K562 (cell line): ENCODE results near the gene RNF217. TPM values are rescaled to one million over a fixed set of nuclear protein-coding genes. Genes with fewer than 3 reads are reported as not detected.

Experiments used
- ATAC-seq: fragments of 200-7000 bp; cut with Tn5 transposase; 3 replicates; pipeline ENCODE4 v1.9.1; 2020; ENCODE audit warnings: moderate library complexity
- BruUV-seq: library from RNA; stranded (reverse); fragments of 400-500 nt; replicated peaks from 2 replicates; lab custom pipeline; 2021; lab: Mats Ljungman, UMichigan
- CTCF ChIA-PET: fragments of 300-600 bp; formaldehyde crosslinking; extraction: SDS; loops from one replicate; lab custom pipeline; 2021; ENCODE audit warnings: low intra/inter-chr PET ratio; lab: Yijun Ruan, JAX
- POLR2A ChIA-PET: fragments of 300-600, 350-650 bp; sonication (Branson Sonifier 250); formaldehyde crosslinking; extraction: SDS; loops from one replicate; lab custom pipeline; 2021; ENCODE audit warnings: antibody characterized with exemption, inconsistent platforms; lab: Yijun Ruan, JAX
- DNase-seq, 4 experiments: peaks; one replicate each; pipeline versions ENCODE4 v3.0.0 to v3.0.0-alpha.2; 2011 to 2018; ENCODE audit warnings: low spot score in 3 of 4, mixed read lengths in 3 of 4; ENCODE audit errors: extremely low read depth in 1 of 4
- FAIRE-seq: peaks from 2 replicates; lab custom pipeline; 2011; peaks lifted over from hg19 to GRCh38; lab: Jason Lieb, UNC
- H2AFZ ChIP-seq: 2 replicates; pipeline ENCODE4 v1.6.0; 2011; ENCODE audit warnings: low read depth, low read length, control low read depth, inconsistent platforms
- H3K27ac ChIP-seq: fragments of 200-600 bp; 3 replicates; pipeline ENCODE4 v1.8.0; 2011; ENCODE audit warnings: low read depth, mild to moderate bottlenecking, control low read depth, inconsistent platforms, low read length, moderate library complexity, mixed read lengths; ENCODE audit errors: extremely low read depth
- H3K27me3 ChIP-seq, 2 experiments: fragments of 300-600 bp in 1 of 2; 2 replicates in 1 of 2; 3 replicates in 1 of 2; pipeline versions ENCODE4 v1.6.0 to v1.8.0; 2011; ENCODE audit warnings: inconsistent platforms in 2 of 2, low read length in 2 of 2, mild to moderate bottlenecking in 1 of 2, mixed read lengths in 1 of 2, moderate library complexity in 1 of 2; ENCODE audit not compliant: control insufficient read depth in 2 of 2, insufficient read depth in 2 of 2
- H3K36me3 ChIP-seq: fragments of 300-600 bp; 3 replicates; pipeline ENCODE4 v1.8.0; 2011; ENCODE audit warnings: mild to moderate bottlenecking, low read length, inconsistent platforms; ENCODE audit not compliant: control insufficient read depth, insufficient read depth
- H3K4me1 ChIP-seq, 2 experiments: fragments of 200-600 bp in 1 of 2; replicated peaks in 1 of 2; 2 replicates in 1 of 2; 3 replicates in 1 of 2; pipeline versions ENCODE4 v1.5.1 to v1.8.0; 2011; ENCODE audit warnings: inconsistent platforms in 2 of 2, low read length in 2 of 2, mild to moderate bottlenecking in 1 of 2, mixed read lengths in 1 of 2, moderate library complexity in 1 of 2; ENCODE audit not compliant: control insufficient read depth in 2 of 2, insufficient read depth in 2 of 2
- H3K4me2 ChIP-seq: 2 replicates; pipeline ENCODE4 v1.6.1; 2011; ENCODE audit warnings: low read length, control low read depth, inconsistent platforms, mixed read lengths; ENCODE audit not compliant: insufficient read depth
- H3K4me3 ChIP-seq: fragments of 200-600 bp; sonication (generic), shearing (Covaris generic); 2 replicates; pipeline ENCODE4 v1.5.1; 2016; ENCODE audit warnings: control low read depth, inconsistent platforms
- H3K79me2 ChIP-seq: fragments of 200-600 bp; 3 replicates; pipeline ENCODE4 v1.8.0; 2011; ENCODE audit warnings: low read length, inconsistent platforms; ENCODE audit not compliant: control insufficient read depth, insufficient read depth
- H3K9ac ChIP-seq, 2 experiments: 2 replicates each; pipeline versions ENCODE4 v1.6.0 to v1.6.1; 2011; ENCODE audit warnings: low read depth in 2 of 2, low read length in 2 of 2, control low read depth in 1 of 2, inconsistent platforms in 1 of 2, mild to moderate bottlenecking in 1 of 2, mixed read lengths in 1 of 2; ENCODE audit not compliant: insufficient read depth in 1 of 2
- H3K9me1 ChIP-seq: one replicate; pipeline ENCODE4 v1.6.0; 2011; ENCODE audit warnings: inconsistent platforms, mild to moderate bottlenecking, low read length, moderate library complexity; ENCODE audit not compliant: control insufficient read depth, insufficient read depth
- H3K9me3 ChIP-seq: replicated peaks from 2 replicates; pipeline ENCODE4 v1.5.1; 2011; ENCODE audit warnings: low read depth, low read length, inconsistent platforms; ENCODE audit not compliant: control insufficient read depth, insufficient read depth
- H4K20me1 ChIP-seq: replicated peaks from 2 replicates; pipeline ENCODE4 v1.6.1; 2011; ENCODE audit warnings: low read length, inconsistent platforms, mixed read lengths; ENCODE audit not compliant: control insufficient read depth, insufficient read depth
- ARID1B ChIP-seq: fragments of 450-650 bp; IDR thresholded peaks from 2 replicates; pipeline ENCODE4 v1.6.1; 2016; ENCODE audit warnings: antibody characterized with exemption, mild to moderate bottlenecking, inconsistent platforms
- ARNT ChIP-seq, 2 experiments: fragments of 450-650 bp; IDR thresholded peaks; 2 replicates each; pipeline ENCODE4 v1.6.1; 2016; ENCODE audit warnings: mild to moderate bottlenecking in 1 of 2
- BACH1 ChIP-seq: fragments of 200-800 bp; sonication (Bioruptor generic); IDR thresholded peaks from 2 replicates; pipeline ENCODE4 v1.6.1; 2016; ENCODE audit warnings: missing genetic modification characterization, missing compliant biosample characterization
- CC2D1A ChIP-seq: fragments of 450-650 bp; IDR thresholded peaks from 2 replicates; pipeline ENCODE4 v1.6.1; 2017; ENCODE audit warnings: mild to moderate bottlenecking
- CHD4 ChIP-seq: fragments of 200-600 bp; sonication (generic); IDR thresholded peaks from 3 replicates; pipeline ENCODE4 v1.6.1; 2012; ENCODE audit warnings: low read depth, mild to moderate bottlenecking, mixed read lengths, low read length, inconsistent platforms; ENCODE audit not compliant: insufficient read depth, insufficient replicate concordance, poor library complexity, severe bottlenecking
- FOSL1 ChIP-seq: fragments of 200-800 bp; sonication (Bioruptor generic); conservative IDR thresholded peaks from 2 replicates; pipeline ENCODE4 v1.6.1; 2016; ENCODE audit warnings: missing genetic modification characterization, missing compliant biosample characterization
- HDAC6 ChIP-seq: IDR thresholded peaks from 2 replicates; pipeline ENCODE4 v1.6.1; 2012; ENCODE audit warnings: low read depth, mild to moderate bottlenecking, control low read depth, inconsistent platforms, low read length, moderate library complexity
- SIN3A ChIP-seq, 2 experiments: fragments of 150-350 bp in 1 of 2; IDR thresholded peaks; 2 replicates each; pipeline ENCODE4 v1.6.1; 2011 to 2016; ENCODE audit warnings: borderline replicate concordance in 2 of 2, low read depth in 2 of 2, low read length in 2 of 2, mild to moderate bottlenecking in 2 of 2, moderate library complexity in 2 of 2; ENCODE audit not compliant: control insufficient read depth in 1 of 2
- SMAD3 ChIP-seq: fragments of 450-650 bp; formaldehyde crosslinking; conservative IDR thresholded peaks from 2 replicates; pipeline ENCODE4 v1.4.0; 2020; ENCODE audit warnings: mild to moderate bottlenecking
- ZBTB40 ChIP-seq, 2 experiments: fragments of 450-650 bp in 1 of 2; sonication (generic) in 1 of 2; formaldehyde crosslinking in 1 of 2; IDR thresholded peaks; 2 replicates each; pipeline versions ENCODE4 v1.7.1 to v1.9.0; 2016 to 2022; ENCODE audit warnings: inconsistent platforms in 1 of 2, mild to moderate bottlenecking in 1 of 2, missing genetic modification reagents in 1 of 2
- WGBS: fragments of 100-300 bp; shearing (Covaris generic); methylation state at CpG from one replicate; pipeline ENCODE4 v1.1.6; 2016; ENCODE audit warnings: low coverage, mixed read lengths; ENCODE audit not compliant: insufficient coverage; ENCODE audit errors: missing lambda C conversion rate; 5-methylcytosine and 5-hydroxymethylcytosine counted together
- in situ Hi-C: fragments of 300-500 bp; cut with MboI; formaldehyde crosslinking; loops from 4 replicates; pipeline ENCODE4 v1.15.0; 2018; ENCODE audit warnings: inconsistent platforms, mixed read lengths
- intact Hi-C: fragments of 100-400 bp; cut with micrococcal nuclease; formaldehyde crosslinking; loops from 2 replicates; pipeline ENCODE4 v1.14.2; 2022
- polyA plus RNA-seq, 8 experiments: library from polyadenylated mRNA; depleted of rRNA in 4 of 8; stranded (reverse) in 5 of 8; unstranded in 3 of 8; fragments of >200 nt; fragmentation: Nextera tagmentation in 2 of 8; fragmentation: Illumina TruSeq in 1 of 8; extraction: Ambion mirVana in 2 of 8; extraction: Trizol in 1 of 8; gene quantifications; 2 replicates each; pipeline versions ENCODE4 v1.2.1 to v1.2.3, GENCODE V29; 2011 to 2014; ENCODE audit warnings: inconsistent platforms in 1 of 8, missing spikeins in 1 of 8
- total RNA-seq, 7 experiments: library from RNA; depleted of rRNA in 6 of 7; stranded (reverse); fragments of >200 nt in 6 of 7; fragmentation: Illumina TruSeq in 2 of 7; extraction: Trizol in 2 of 7; gene quantifications; 2 replicates each; pipeline versions ENCODE4 v1.2.1 to v1.2.3, GENCODE V29; 2011 to 2021; ENCODE audit warnings: low replicate concordance in 1 of 7

Gene RNF217
- total and polyA plus RNA-seq, 9 of the 15 experiments (the other 6 are each of a cell fraction or from before 2014, with no cell fraction given), result 2.9 to 25.6 (median 12.0) TPM

- H3K36me3 ChIP-seq, result peaks cover 7% of the 10 kb centered on the region
- WGBS, result 1% methylated on average over 6 of the region's 6 CpGs
- ChIA-PET CTCF (no interaction called here), POLR2A (interaction anchor here (0.6 to 1.5 kb wide), 3 partner anchors 10 to 231 kb away, joined by 3 to 6 read pairs (median 4); no protein-coding TSS in a partner anchor)
- no peaks in the 10 kb centered on the region for H3K9me1 ChIP-seq
- in situ Hi-C loops, result no loop called here
- H2AFZ ChIP-seq, result peak overlapping the region; percentile 81
- no TSS peak for BruUV-seq
- peak overlapping the region; percentile 84 for H3K27ac ChIP-seq
- peak overlapping the region; percentile 93 for H3K4me2 ChIP-seq
- H3K27me3 ChIP-seq, result no peaks in the 10 kb centered on the region
- ATAC-seq, result no peak
- intact Hi-C loops, result loop anchor here (2.0 to 10.0 kb wide), 4 partner anchors 91 to 823 kb away; partner anchors contain the start of genes HDDC2 and TPD52L1
- H3K9ac ChIP-seq, result peak overlapping the region; percentile 89 to 97
- no peak for DNase-seq
- peaks cover 16 to 21% of the 10 kb centered on the region in 2 experiments for H3K4me1 ChIP-seq
- peaks cover 58% of the 10 kb centered on the region for H3K79me2 ChIP-seq
- no peaks in the 10 kb centered on the region for H4K20me1 ChIP-seq
- no peaks in the 10 kb centered on the region for H3K9me3 ChIP-seq
- TF ChIP-seq HDAC6 (no peak), ARID1B (peak; percentile 16; the same call in 1 of the 2 replicates), FOSL1 (tag) (0 out of 2 replicates have a peak, but pooled peaks have one; percentile 41), SIN3A (IDR thresholded peaks at IDR 0.05; ENCODE audit: borderline replicate concordance in 2 of 2, control insufficient read depth in 1 of 2, low read depth in 2 of 2, low read length in 2 of 2) (0 out of 4 replicates have a peak, but pooled peaks of 1 of the 2 experiments have one; percentile 18), ZBTB40 (IDR thresholded peaks at IDR 0.05) (peak; percentile 54; the same call in 1 of the 2 replicates), ZBTB40 (CRISPR knock-in tag; IDR thresholded peaks at IDR 0.05) (no peak), CHD4 (no peak), CC2D1A (0 out of 2 replicates have a peak, but pooled peaks have one; percentile 14), SMAD3 (CRISPR knock-in tag) (0 out of 2 replicates have a peak, but pooled peaks have one; percentile 3), ARNT (IDR thresholded peaks at IDR 0.05) (peak in 1 of 2 experiments; percentile 46; a peak in 1 of 4 replicates), BACH1 (tag) (0 out of 2 replicates have a peak, but pooled peaks have one; percentile 19)
- no peak for FAIRE-seq
- peak overlapping the region; percentile 75 for H3K4me3 ChIP-seq
These were observed 817 bp upstream of the RNF217 start for GRCh38 chr6:124961464-124961776.
